SKM-1 (cell line): ENCODE data around the gene DYSF.

ENCODE experiments used
- DNase-seq: peaks from one replicate; lab custom pipeline; 2025; ENCODE audit not compliant: unreplicated experiment; lab: John Stamatoyannopoulos, UW

DYSF gene

GRCh38 chr2:71564790-71565189 lies 111.4 kb downstream of the DYSF start:
- no peak for DNase-seq

GRCh38 chr2:71566372-71566771 lies 113.0 kb downstream of the DYSF start:
- DNase-seq: no peak

- DNase-seq: no peak
These were observed 114.3 kb downstream of the DYSF start for GRCh38 chr2:71567625-71568024.

- no peak for DNase-seq
These were observed 114.7 kb downstream of the DYSF start for GRCh38 chr2:71568103-71568502.

- no peak for DNase-seq
These were observed 117.2 kb downstream of the DYSF start for GRCh38 chr2:71570511-71570910.

- DNase-seq: no peak
These were observed 117.6 kb downstream of the DYSF start for GRCh38 chr2:71570951-71571460.

- no peak for DNase-seq
These were observed 118.6 kb downstream of the DYSF start for GRCh38 chr2:71571945-71572344.

GRCh38 chr2:71575966-71576365 lies 122.6 kb downstream of the DYSF start:
- no peak for DNase-seq

- no peak for DNase-seq
These were observed 123.2 kb downstream of the DYSF start for GRCh38 chr2:71576541-71576940.

GRCh38 chr2:71577209-71577608 lies 123.8 kb downstream of the DYSF start:
- DNase-seq: no peak

- DNase-seq: no peak
These were observed 125.5 kb downstream of the DYSF start for GRCh38 chr2:71578767-71579342.

GRCh38 chr2:71581026-71581425 lies 127.7 kb downstream of the DYSF start:
- no peak for DNase-seq

- no peak for DNase-seq
These were observed 130.5 kb downstream of the DYSF start for GRCh38 chr2:71583876-71584275.

GRCh38 chr2:71586471-71586870 lies 133.1 kb downstream of the DYSF start:
- no peak for DNase-seq

- DNase-seq: no peak
These were observed 134.2 kb downstream of the DYSF start for GRCh38 chr2:71587509-71588073.

- DNase-seq: no peak
These were observed 135.3 kb downstream of the DYSF start for GRCh38 chr2:71588497-71589170.

- no peak for DNase-seq
These were observed 136.4 kb downstream of the DYSF start for GRCh38 chr2:71589763-71590162.

GRCh38 chr2:71591044-71591443 lies 137.7 kb downstream of the DYSF start:
- DNase-seq: no peak

- no peak for DNase-seq
These were observed 138.9 kb downstream of the DYSF start for GRCh38 chr2:71592181-71592711.

GRCh38 chr2:71595569-71595968 lies 142.2 kb downstream of the DYSF start:
- no peak for DNase-seq

- DNase-seq: no peak
These were observed 142.7 kb downstream of the DYSF start for GRCh38 chr2:71596011-71596410.

- DNase-seq: no peak
These were observed 144.4 kb downstream of the DYSF start for GRCh38 chr2:71597756-71598155.
